Subcutaneous abdominal adipose tissue (tissue), 5 donors: ENCODE results near the gene UBQLN1.

Experiments
- H3K27ac ChIP-seq: one replicate; pipeline ENCODE4 v1.7.0; 2013; ENCODE audit warnings: low read depth, mild to moderate bottlenecking, inconsistent platforms, low read length, moderate library complexity
- H3K27me3 ChIP-seq, 5 donors: one replicate each; pipeline ENCODE4 v1.7.0; 2013; ENCODE audit warnings: low read length in 5 of 5, inconsistent platforms in 1 of 5; ENCODE audit not compliant: control insufficient read depth in 5 of 5, insufficient read depth in 4 of 5
- H3K36me3 ChIP-seq, 5 donors: one replicate each; pipeline ENCODE4 v1.7.0; 2013; ENCODE audit warnings: low read length in 5 of 5; ENCODE audit not compliant: control insufficient read depth in 5 of 5, insufficient read depth in 5 of 5
- H3K4me1 ChIP-seq, 5 donors: one replicate each; pipeline ENCODE4 v1.7.0; 2013; ENCODE audit warnings: low read length in 5 of 5, mild to moderate bottlenecking in 3 of 5, moderate library complexity in 1 of 5; ENCODE audit not compliant: control insufficient read depth in 5 of 5, insufficient read depth in 5 of 5
- H3K4me3 ChIP-seq, 5 donors: one replicate each; pipeline ENCODE4 v1.7.0; 2013; ENCODE audit warnings: low read length in 5 of 5, low read depth in 1 of 5
- H3K9ac ChIP-seq, 5 donors: one replicate each; pipeline ENCODE4 v1.7.0; 2013; ENCODE audit warnings: low read length in 5 of 5, mild to moderate bottlenecking in 4 of 5, moderate library complexity in 3 of 5
- H3K9me3 ChIP-seq, 5 donors: one replicate each; pipeline ENCODE4 v1.7.0; 2013; ENCODE audit warnings: low read length in 5 of 5; ENCODE audit not compliant: control insufficient read depth in 5 of 5
- donor health status: healthy.
- donor health status: healthy.
- donor health status: healthy.
- donor health status: healthy.
- donor health status: healthy.

UBQLN1 gene

DNA sequence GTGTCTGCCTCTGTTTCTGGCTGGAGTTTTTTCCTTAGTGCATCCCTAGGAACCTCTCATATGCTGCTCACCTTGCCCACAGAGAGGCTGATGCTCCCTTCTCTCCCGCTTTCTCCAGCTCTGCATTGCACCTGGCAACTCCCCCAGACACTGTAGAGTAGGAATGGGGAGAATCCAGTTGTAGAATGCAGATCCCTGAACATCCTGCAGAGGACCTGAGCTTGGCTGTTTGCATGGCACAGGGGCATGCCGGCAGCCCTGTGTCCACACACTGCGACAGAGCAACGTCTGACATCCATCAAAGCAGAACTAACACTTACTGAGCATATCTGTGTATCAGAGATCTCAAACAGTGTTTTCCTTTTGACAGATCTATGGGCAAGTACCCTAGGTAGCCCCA lies 65.0 kb downstream of the UBQLN1 start:
- H3K9me3 ChIP-seq = no peaks in the 10 kb centered on the region
- no peak overlapping the region for H3K4me3 ChIP-seq
- no peaks in the 10 kb centered on the region for H3K27me3 ChIP-seq
- no peaks in the 10 kb centered on the region for H3K4me1 ChIP-seq
- no peak overlapping the region for H3K27ac ChIP-seq
- peaks cover 0 to 23% (median 14%) of the 10 kb centered on the region in 5 donors for H3K36me3 ChIP-seq
- no peak overlapping the region for H3K9ac ChIP-seq

DNA sequence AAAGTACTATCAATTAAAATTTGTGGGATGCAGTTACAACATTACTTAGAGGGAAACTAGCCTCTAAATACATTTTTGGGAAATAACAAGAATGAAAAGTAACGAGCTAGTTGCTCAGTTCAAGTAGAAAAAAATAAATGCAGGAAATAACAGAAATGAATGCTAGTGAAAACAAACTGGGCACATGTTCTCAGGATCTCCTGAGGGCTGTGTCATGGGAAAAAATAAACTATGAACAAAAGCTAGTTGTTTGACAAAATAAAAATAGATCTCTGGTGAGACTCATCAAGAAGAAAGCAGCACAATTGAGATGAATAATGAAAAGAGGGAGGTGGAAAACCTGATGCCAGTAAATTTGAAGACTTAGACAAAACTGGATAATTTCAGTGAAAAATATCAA lies 68.5 kb downstream of the UBQLN1 start:
- Histone ChIP-seq H3K4me3 (no peak overlapping the region), H3K4me1 (no peaks in the 10 kb centered on the region), H3K27ac (no peak overlapping the region), H3K27me3 (no peaks in the 10 kb centered on the region), H3K9ac (no peak overlapping the region), H3K36me3 (peaks cover 0 to 14% (median 7%) of the 10 kb centered on the region in 5 donors), H3K9me3 (no peaks in the 10 kb centered on the region)

GRCh38 chr9:83637389-83637788 lies 70.4 kb downstream of the UBQLN1 start:
- peaks cover 0 to 4% (median 3%) of the 10 kb centered on the region in 5 donors for H3K36me3 ChIP-seq
- H3K27me3 ChIP-seq = no peaks in the 10 kb centered on the region
- H3K9ac ChIP-seq = no peak overlapping the region
- H3K4me1 ChIP-seq = no peaks in the 10 kb centered on the region
- H3K9me3 ChIP-seq = no peaks in the 10 kb centered on the region
- no peak overlapping the region for H3K4me3 ChIP-seq
- H3K27ac ChIP-seq = no peak overlapping the region

- Histone ChIP-seq H3K9ac (no peak overlapping the region), H3K9me3 (no peaks in the 10 kb centered on the region), H3K27ac (no peak overlapping the region)
These were observed 70.9 kb downstream of the UBQLN1 start for GRCh38 chr9:83636813-83637212.

DNA sequence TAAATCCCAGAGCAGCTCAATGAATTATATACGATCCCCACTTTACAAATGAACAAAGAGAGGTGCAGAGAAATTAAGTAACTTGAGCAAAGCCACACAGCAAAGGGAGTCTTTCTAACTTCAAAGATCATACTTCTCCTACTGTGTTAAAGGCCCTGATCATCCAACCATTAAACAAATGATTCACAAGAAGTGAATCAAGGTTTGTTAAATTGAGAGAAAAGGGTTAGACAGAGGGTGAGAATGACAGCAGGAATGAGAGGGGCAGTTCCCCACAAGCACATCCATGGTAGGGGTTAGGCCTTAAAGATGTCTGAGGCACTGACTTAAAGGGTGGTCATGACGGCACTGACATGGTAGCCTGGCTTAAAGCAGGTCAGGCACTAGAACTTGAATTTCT lies 74.1 kb downstream of the UBQLN1 start:
- Histone ChIP-seq H3K27me3 (no peaks in the 10 kb centered on the region), H3K9ac (no peak overlapping the region), H3K9me3 (no peaks in the 10 kb centered on the region), H3K27ac (no peak overlapping the region), H3K36me3 (peaks cover 0 to 12% (median 3%) of the 10 kb centered on the region in 5 donors), H3K4me3 (no peak overlapping the region), H3K4me1 (peaks cover 0 to 8% (median 2%) of the 10 kb centered on the region in 5 donors)

More at GRCh38 chr9:83636813-83637212, 70.9 kb downstream of the UBQLN1 start:
- Histone ChIP-seq H3K27me3 (no peaks in the 10 kb centered on the region), H3K36me3 (peaks cover 0 to 4% (median 3%) of the 10 kb centered on the region in 5 donors), H3K4me1 (no peaks in the 10 kb centered on the region), H3K4me3 (no peak overlapping the region)

DNA sequence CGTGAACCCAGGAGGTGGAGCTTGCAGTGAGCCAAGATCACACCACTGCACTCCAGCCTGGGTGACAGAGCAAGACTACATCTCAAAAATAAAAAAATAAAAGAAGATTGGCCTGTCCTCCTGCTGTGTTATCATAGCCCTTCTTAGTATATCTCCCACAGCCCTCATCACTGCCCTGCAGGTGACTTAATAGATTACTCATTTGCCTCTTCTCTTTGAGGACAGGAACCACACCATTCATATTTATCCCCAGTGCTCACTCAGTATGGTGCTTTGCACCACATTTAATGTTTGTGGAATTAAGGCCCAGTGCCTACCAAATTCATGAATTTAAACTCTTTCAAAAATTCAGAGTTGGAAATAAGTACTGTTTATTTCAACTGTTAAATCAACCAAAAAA lies 74.5 kb downstream of the UBQLN1 start:
- Histone ChIP-seq H3K4me3 (no peak overlapping the region), H3K9me3 (no peaks in the 10 kb centered on the region), H3K36me3 (peaks cover 0 to 14% (median 3%) of the 10 kb centered on the region in 5 donors), H3K27me3 (no peaks in the 10 kb centered on the region), H3K27ac (no peak overlapping the region), H3K4me1 (peaks cover 0 to 8% (median 2%) of the 10 kb centered on the region in 5 donors), H3K9ac (no peak overlapping the region)

DNA sequence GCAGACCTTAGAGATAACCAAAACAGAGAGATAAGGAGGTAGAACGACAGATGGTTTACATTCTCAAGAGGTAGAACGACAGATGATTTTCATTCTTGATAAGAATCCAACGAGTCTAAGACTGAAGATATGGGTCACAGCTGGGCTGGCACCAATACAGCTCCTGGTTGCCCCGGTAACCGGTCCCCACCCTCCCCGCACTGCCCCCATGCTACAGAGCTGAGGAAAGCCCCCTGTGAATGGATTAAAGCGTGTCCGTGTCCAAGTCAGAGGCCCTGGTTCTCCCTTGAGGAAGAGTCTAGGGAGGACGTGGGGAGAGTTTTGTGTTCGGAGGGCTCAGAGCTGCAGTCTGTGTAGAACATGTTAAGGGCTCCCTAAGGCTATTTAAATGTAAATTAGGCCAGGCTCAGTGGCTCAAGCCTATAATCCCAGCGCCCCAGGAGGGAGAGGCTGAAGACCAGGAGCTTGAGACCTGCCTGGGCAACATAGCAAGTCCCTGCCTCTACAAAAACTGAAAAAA lies 76.8 kb downstream of the UBQLN1 start:
- Histone ChIP-seq H3K9ac (no peak overlapping the region), H3K36me3 (peaks cover 0 to 24% (median 10%) of the 10 kb centered on the region in 5 donors), H3K4me3 (no peak overlapping the region), H3K4me1 (peaks cover 0 to 8% (median 2%) of the 10 kb centered on the region in 5 donors), H3K27ac (no peak overlapping the region), H3K9me3 (no peaks in the 10 kb centered on the region), H3K27me3 (no peaks in the 10 kb centered on the region)

GRCh38 chr9:83629433-83630104 lies 78.2 kb downstream of the UBQLN1 start:
- no peak overlapping the region for H3K4me3 ChIP-seq
- H3K27ac ChIP-seq = no peak overlapping the region
- H3K4me1 ChIP-seq = peaks cover 0 to 8% (median 2%) of the 10 kb centered on the region in 5 donors
- no peaks in the 10 kb centered on the region for H3K27me3 ChIP-seq
- H3K36me3 ChIP-seq = peaks cover 0 to 24% (median 7%) of the 10 kb centered on the region in 5 donors
- H3K9me3 ChIP-seq = no peaks in the 10 kb centered on the region
- no peak overlapping the region for H3K9ac ChIP-seq

GRCh38 chr9:83628540-83628939 lies 79.2 kb downstream of the UBQLN1 start:
- Histone ChIP-seq H3K27me3 (no peaks in the 10 kb centered on the region), H3K4me1 (peaks cover under 1 to 14% (median 8%) of the 10 kb centered on the region in 5 donors), H3K9ac (no peak overlapping the region), H3K9me3 (no peaks in the 10 kb centered on the region), H3K36me3 (peaks cover 0 to 24% (median 7%) of the 10 kb centered on the region in 5 donors), H3K4me3 (no peak overlapping the region), H3K27ac (no peak overlapping the region)

- no peaks in the 10 kb centered on the region for H3K9me3 ChIP-seq
- peaks cover 0 to 24% (median 7%) of the 10 kb centered on the region in 5 donors for H3K36me3 ChIP-seq
- H3K4me1 ChIP-seq = peaks cover 2 to 25% (median 17%) of the 10 kb centered on the region in 5 donors
- H3K9ac ChIP-seq = no peak overlapping the region
- H3K27ac ChIP-seq = no peak overlapping the region
- no peaks in the 10 kb centered on the region for H3K27me3 ChIP-seq
- no peak overlapping the region for H3K4me3 ChIP-seq
These were observed 82.6 kb downstream of the UBQLN1 start for GRCh38 chr9:83625178-83625577.
